Posterior cingulate gyrus (tissue), 11 donors: ENCODE results near the gene RAB15.

ENCODE experiments used
- DNase-seq, 10 donors: peaks; one replicate each; pipeline versions ENCODE4 v3.0.0 to v3.0.0-alpha.2; 2020 to 2021; ENCODE audit warnings: mixed read lengths in 3 of 10
- intact Hi-C: fragments of 100-400 bp; cut with DNase I; formaldehyde crosslinking; loops from one replicate; pipeline ENCODE4 v1.15.1; 2023

RAB15 gene

GRCh38 chr14:64960762-64961276 is 11.3 kb downstream of the RAB15 start:
- intact Hi-C loops = no loop called here

GRCh38 chr14:64958743-64959142 is 13.4 kb downstream of the RAB15 start:
- intact Hi-C loops = no loop called here
- peak in 1 of 10 donors; percentile 77 for DNase-seq

More at GRCh38 chr14:64960762-64961276, 11.3 kb downstream of the RAB15 start:
- DNase-seq = peak in 1 of 10 donors; percentile 88

GRCh38 chr14:64958201-64958600 is 13.9 kb downstream of the RAB15 start:
- intact Hi-C loops = no loop called here
- peak in 1 of 10 donors; percentile 29 for DNase-seq

GRCh38 chr14:64956697-64957406 is 15.3 kb downstream of the RAB15 start:
- intact Hi-C loops = no loop called here
- DNase-seq = peak in 1 of 10 donors; percentile 49

- DNase-seq = no peak
- intact Hi-C loops = no loop called here
These were observed 16.8 kb downstream of the RAB15 start for GRCh38 chr14:64955297-64955696.

DNA sequence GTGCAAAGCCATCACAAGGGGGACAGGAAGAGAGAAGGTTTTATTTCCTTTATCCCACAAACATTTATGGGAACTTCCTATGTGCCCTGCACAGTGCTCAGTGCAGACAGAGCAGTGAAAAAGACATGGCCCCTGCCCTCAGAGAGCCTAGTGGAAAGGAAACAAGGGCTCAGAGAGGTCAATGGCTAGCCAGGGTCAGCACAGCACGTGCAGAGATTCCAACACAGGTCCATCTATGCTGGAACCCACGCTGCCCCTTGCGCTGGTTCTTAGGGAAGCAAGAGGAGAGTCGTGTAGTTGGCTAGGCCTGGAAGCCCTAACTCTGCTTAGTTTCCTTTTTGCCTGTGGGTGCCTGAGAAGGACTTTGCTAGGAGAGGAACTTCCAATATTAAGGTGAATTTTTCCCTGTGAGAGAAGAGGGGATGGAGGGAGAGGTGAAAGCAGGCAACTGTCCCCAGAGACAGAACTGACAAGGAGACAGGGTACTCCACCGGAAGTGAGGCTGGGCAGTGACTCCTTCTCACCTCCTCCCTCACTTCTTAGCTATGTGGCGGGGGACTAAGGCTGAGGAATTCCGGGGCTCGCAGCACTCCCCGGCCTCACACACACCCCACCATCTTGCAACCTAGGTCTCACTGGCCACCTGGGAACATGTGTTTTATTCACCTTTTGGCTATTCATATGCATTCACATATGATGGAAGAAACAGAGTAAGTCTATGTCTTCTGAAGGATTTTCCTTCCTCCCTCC is 17.5 kb downstream of the RAB15 start:
- DNase-seq = peak in 1 of 10 donors; percentile 61
- intact Hi-C loops = no loop called here

GRCh38 chr14:64953661-64954060 is 18.5 kb downstream of the RAB15 start:
- intact Hi-C loops = loop anchor here (2.0 kb wide), 1 partner anchor 17 kb away; no protein-coding TSS in a partner anchor
- DNase-seq = peak in 1 of 10 donors; percentile 80

- DNase-seq = peak in 1 of 10 donors; percentile 75
- intact Hi-C loops = loop anchor here (2.0 kb wide), 1 partner anchor 18 kb away; no protein-coding TSS in a partner anchor
These were observed 18.9 kb downstream of the RAB15 start for GRCh38 chr14:64953310-64953654.

DNA sequence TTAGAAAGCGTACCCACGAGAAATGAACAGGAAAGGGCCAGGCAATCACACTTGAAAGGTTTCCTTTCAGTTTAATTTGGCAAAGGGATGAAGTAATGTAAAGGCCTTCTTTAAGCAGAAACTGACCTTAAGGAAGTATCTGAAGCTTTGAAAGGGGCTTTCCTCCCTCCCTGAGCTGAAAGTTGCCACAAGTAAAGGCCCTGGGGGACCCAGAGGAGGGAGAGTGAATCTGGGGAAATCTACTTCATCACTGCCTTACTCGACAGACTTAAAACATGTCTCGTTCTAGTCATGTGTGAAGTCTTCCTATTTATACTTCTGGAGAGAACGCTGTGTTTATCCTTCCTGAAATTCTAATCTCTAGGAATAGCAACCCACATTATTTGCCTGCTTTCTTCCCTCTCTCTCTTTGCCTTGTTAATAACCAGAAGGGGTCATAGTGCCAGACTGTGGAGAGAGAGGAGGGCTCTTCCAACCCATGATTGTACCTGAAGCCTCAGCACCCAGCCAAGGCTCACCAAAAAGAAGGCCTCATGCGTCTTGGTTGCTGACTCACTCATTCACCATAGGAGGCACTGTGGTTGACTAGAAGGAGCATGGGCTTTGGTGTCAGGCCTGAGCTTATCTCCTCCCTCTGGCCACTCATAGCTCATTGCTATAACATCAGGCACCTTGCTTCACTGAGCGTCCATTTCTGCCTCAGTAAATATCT is 19.4 kb downstream of the RAB15 start:
- intact Hi-C loops = loop anchor here (2.0 kb wide), 1 partner anchor 18 kb away; no protein-coding TSS in a partner anchor
- no peak for DNase-seq

- intact Hi-C loops = loop anchor here (2.0 kb wide), 1 partner anchor 19 kb away; no protein-coding TSS in a partner anchor
- DNase-seq = peak in 1 of 10 donors; percentile 71
These were observed 20.4 kb downstream of the RAB15 start for GRCh38 chr14:64951724-64952123.

GRCh38 chr14:64951291-64951690 is 20.8 kb downstream of the RAB15 start:
- intact Hi-C loops = no loop called here
- peak in 1 of 10 donors; percentile 45 for DNase-seq

- DNase-seq = peak in 5 of 10 donors; percentile 43 to 91 (median 87)
- intact Hi-C loops = no loop called here
These were observed 21.2 kb downstream of the RAB15 start for GRCh38 chr14:64950889-64951288.

- intact Hi-C loops = no loop called here
- no peak for DNase-seq
These were observed 23.4 kb downstream of the RAB15 start for GRCh38 chr14:64948612-64949210.

DNA sequence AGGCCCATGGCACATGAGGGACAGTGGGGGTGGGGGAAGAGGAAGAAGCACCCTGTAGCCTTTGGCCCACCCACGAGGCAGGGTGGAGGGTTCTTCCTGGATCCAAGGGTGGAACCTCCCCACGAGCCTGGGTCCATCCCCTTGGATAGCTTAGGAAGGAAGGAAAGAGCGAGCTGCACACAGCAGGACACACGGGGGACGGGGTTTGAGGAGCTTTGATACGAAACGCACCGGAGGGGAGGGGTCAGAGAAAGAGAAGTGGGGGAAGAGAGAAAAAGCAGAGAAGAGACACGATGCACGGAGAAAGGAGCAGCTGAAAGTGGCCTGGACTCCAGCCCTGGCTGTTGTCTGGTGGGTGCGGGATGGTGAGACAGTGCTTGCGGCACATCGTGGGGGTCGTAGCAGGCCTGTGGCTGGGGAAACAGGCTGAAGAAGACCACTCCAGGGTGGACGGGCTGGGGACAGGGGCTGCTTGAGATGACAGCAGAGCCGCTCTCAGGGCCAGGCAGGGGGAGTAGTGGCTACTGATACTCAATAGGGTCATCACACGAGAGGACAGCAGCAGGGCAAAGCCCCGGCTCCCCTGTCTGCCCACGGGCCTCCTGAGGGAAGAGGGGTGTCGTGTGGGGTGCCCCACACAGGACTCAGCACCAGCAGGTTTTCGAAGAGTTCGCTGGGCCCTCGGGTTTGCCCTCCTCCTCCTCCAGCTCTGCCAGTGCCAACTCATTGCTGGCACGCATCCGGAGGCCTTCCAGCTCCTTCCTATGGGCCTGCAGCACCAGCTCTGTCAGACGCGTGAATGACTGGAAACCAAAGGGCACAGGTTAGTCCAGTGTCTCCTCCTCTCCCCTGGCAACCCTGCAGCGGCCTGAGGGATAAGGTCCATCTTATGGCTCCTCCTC is 24.2 kb downstream of the RAB15 start:
- intact Hi-C loops = no loop called here
- DNase-seq = peak in 1 of 10 donors; percentile 87

- intact Hi-C loops = no loop called here
- no peak for DNase-seq
These were observed 25.7 kb downstream of the RAB15 start for GRCh38 chr14:64946310-64947045.

GRCh38 chr14:64945431-64946178 is 26.5 kb downstream of the RAB15 start:
- intact Hi-C loops = no loop called here
- DNase-seq = no peak

- no peak for DNase-seq
- intact Hi-C loops = no loop called here
These were observed 27.3 kb downstream of the RAB15 start for GRCh38 chr14:64944861-64945260.

GRCh38 chr14:64944041-64944440 is 28.1 kb downstream of the RAB15 start:
- intact Hi-C loops = no loop called here
- DNase-seq = no peak
